ENCODE data around the gene FLOT1.

FLOT1 gene

GRCh38 chr6:30778001-30778635, 35.6 kb upstream of the FLOT1 start:
- Histone ChIP-seq H3K4me3 (ENCODE audit: low read length) (no peak overlapping the region), H3F3A (ENCODE audit: insufficient read depth, low read length) (no peaks in the 10 kb centered on the region), H3K9me2 (replicated peaks; ENCODE audit: insufficient read depth, low read length) (no peaks in the 10 kb centered on the region), H2AFZ (ENCODE audit: low read length) (no peak overlapping the region), H3K79me2 (ENCODE audit: low read length) (no peaks in the 10 kb centered on the region), H3K27me3 (replicated peaks; ENCODE audit: insufficient read depth, low read length) (0 out of 2 replicates have a peak, but pooled peaks cover 3% of the 10 kb centered on the region), H3K9ac (ENCODE audit: low read length) (no peak overlapping the region), H3K9me3 (replicated peaks; ENCODE audit: insufficient read depth, low read length) (no peaks in the 10 kb centered on the region), H3K4me2 (ENCODE audit: low read depth, low read length) (no peak overlapping the region), H4K20me1 (ENCODE audit: insufficient read depth, low read length) (no peaks in the 10 kb centered on the region), H3K27ac (ENCODE audit: low read length) (no peak overlapping the region), H3K36me3 (replicated peaks; ENCODE audit: insufficient read depth, low read length) (no peaks in the 10 kb centered on the region), H3K4me1 (ENCODE audit: low read length) (no peaks in the 10 kb centered on the region)
- DNase-seq, result no peak
- TF ChIP-seq EZH2phosphoT487 (IDR thresholded peaks at IDR 0.05; ENCODE audit: low read length) (no peak), CTCF (IDR thresholded peaks at IDR 0.05; ENCODE audit: low read length) (no peak), EZH2 (optimal IDR thresholded peaks at IDR 0.05; ENCODE audit: low read depth, low read length) (no peak)

- Histone ChIP-seq H3K4me1 (ENCODE audit: low read length) (no peaks in the 10 kb centered on the region), H3K27ac (ENCODE audit: low read length) (no peak overlapping the region), H4K20me1 (ENCODE audit: insufficient read depth, low read length) (no peaks in the 10 kb centered on the region), H3K27me3 (replicated peaks; ENCODE audit: insufficient read depth, low read length) (0 out of 2 replicates have a peak, but pooled peaks cover 3% of the 10 kb centered on the region), H2AFZ (ENCODE audit: low read length) (no peak overlapping the region), H3K4me2 (ENCODE audit: low read depth, low read length) (no peak overlapping the region), H3K4me3 (ENCODE audit: low read length) (no peak overlapping the region), H3F3A (ENCODE audit: insufficient read depth, low read length) (no peaks in the 10 kb centered on the region), H3K9me2 (replicated peaks; ENCODE audit: insufficient read depth, low read length) (no peaks in the 10 kb centered on the region), H3K9me3 (replicated peaks; ENCODE audit: insufficient read depth, low read length) (no peaks in the 10 kb centered on the region), H3K79me2 (ENCODE audit: low read length) (no peaks in the 10 kb centered on the region), H3K9ac (ENCODE audit: low read length) (no peak overlapping the region), H3K36me3 (replicated peaks; ENCODE audit: insufficient read depth, low read length) (no peaks in the 10 kb centered on the region)
- DNase-seq, result no peak
- TF ChIP-seq CTCF (IDR thresholded peaks at IDR 0.05; ENCODE audit: low read length) (no peak), EZH2phosphoT487 (IDR thresholded peaks at IDR 0.05; ENCODE audit: low read length) (no peak), EZH2 (optimal IDR thresholded peaks at IDR 0.05; ENCODE audit: low read depth, low read length) (no peak)
Observed at GRCh38 chr6:30777155-30777485, 34.6 kb upstream of the FLOT1 start.

GRCh38 chr6:30776390-30777154, 34.1 kb upstream of the FLOT1 start:
- no peaks in the 10 kb centered on the region for H3K36me3 ChIP-seq (replicated peaks; ENCODE audit: insufficient read depth, low read length)
- DNase-seq, result no peak
- no peak overlapping the region for H3K4me2 ChIP-seq (ENCODE audit: low read depth, low read length)
- TF ChIP-seq EZH2phosphoT487 (IDR thresholded peaks at IDR 0.05; ENCODE audit: low read length) (no peak), EZH2 (optimal IDR thresholded peaks at IDR 0.05; ENCODE audit: low read depth, low read length) (no peak), CTCF (IDR thresholded peaks at IDR 0.05; ENCODE audit: low read length) (no peak)
- no peaks in the 10 kb centered on the region for H3F3A ChIP-seq (ENCODE audit: insufficient read depth, low read length)
- H3K4me3 ChIP-seq (ENCODE audit: low read length), result no peak overlapping the region
- H3K79me2 ChIP-seq (ENCODE audit: low read length), result no peaks in the 10 kb centered on the region
- no peak overlapping the region for H3K9ac ChIP-seq (ENCODE audit: low read length)
- H3K27ac ChIP-seq (ENCODE audit: low read length), result no peak overlapping the region
- no peaks in the 10 kb centered on the region for H3K9me2 ChIP-seq (replicated peaks; ENCODE audit: insufficient read depth, low read length)
- no peaks in the 10 kb centered on the region for H3K9me3 ChIP-seq (replicated peaks; ENCODE audit: insufficient read depth, low read length)
- no peak overlapping the region for H2AFZ ChIP-seq (ENCODE audit: low read length)
- H3K4me1 ChIP-seq (ENCODE audit: low read length), result no peaks in the 10 kb centered on the region
- 0 out of 2 replicates have a peak, but pooled peaks cover 3% of the 10 kb centered on the region for H3K27me3 ChIP-seq (replicated peaks; ENCODE audit: insufficient read depth, low read length)
- H4K20me1 ChIP-seq (ENCODE audit: insufficient read depth, low read length), result no peaks in the 10 kb centered on the region
